T-helper 22 cell (primary cell): ENCODE data around the gene IDH2.
A peak's percentile ranks its signal among the peaks of the same experiment; 100 is the strongest.
"Not testable (repeated sequence)": the region's sequence is repeated elsewhere in the genome, so short reads cannot be mapped to it uniquely, and the experiment has no call there.

Experiments used
- DNase-seq: peaks from one replicate; pipeline ENCODE4 v3.0.0-alpha.2; 2020; ENCODE audit warnings: low read depth

IDH2 gene

DNA sequence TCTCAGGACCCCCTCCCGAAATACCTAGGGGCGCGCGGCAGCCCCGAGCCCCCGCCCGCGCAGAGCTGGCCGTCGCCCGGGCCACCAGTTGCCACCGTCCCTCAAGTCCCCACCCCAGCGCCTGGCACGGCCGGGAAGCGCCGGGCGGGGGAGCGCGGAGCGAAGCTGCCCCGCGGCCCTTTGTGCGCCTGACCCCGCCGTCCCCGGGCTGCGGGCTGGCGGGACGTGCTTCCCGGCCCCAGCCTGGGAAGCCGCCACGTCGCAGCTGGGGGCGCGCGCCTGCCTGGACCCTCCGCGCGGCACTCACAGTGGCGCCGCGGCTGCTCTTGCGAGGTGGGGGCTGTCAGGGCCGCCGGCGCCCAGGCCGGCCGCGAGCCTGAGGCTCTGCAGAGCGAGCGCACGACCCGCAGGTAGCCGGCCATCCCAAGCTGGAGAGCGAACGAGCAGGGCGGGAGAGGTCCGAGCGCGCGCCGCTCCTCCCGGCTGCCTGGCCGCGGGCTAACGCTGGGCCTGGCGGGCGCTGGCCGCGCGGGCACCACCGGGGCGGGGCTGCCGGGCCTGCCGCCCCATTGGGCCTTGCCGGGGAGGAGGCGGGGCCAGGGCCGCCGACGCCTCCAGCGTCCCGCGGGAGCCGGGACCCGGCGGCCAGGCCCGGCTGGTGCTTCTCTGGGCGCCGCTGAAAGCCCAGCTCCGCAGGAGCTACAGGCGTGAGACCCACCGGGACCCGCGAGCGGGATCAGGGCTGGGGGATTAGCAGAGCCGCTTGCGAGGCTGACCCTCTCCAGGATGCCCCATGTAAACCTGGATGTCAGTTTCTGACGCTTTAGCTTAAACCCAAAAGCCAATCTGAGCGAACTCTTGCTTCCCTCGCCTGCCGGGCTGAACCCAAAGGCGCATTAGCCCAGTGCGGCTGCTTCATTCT, at the start of gene IDH2:
Gene IDH2 (minus strand): TSS at position 500 of the 922 bp plus-strand sequence. CDS start 78 bp downstream, at position 422.
- peak; percentile 51 for DNase-seq

DNA sequence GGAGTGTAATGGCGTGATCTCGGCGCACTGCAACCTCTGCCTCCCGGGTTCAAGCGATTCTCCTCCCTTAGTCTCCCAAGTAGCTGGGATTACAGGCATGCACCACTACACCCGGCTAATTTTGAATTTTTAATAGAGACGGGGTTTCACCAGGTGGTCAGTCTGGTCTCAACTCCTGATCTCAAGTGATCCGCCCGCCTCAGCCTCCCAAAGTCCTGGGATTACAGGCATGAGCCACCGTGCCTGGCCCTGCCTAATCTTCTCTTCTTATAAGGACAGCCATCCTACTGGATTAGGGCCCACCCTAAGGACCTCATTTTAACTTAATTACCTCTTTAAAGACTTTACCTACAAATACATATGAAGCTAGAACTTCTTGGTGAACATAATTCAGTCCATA, 48.3 kb upstream of the IDH2 start:
- not testable (repeated sequence) for DNase-seq

DNA sequence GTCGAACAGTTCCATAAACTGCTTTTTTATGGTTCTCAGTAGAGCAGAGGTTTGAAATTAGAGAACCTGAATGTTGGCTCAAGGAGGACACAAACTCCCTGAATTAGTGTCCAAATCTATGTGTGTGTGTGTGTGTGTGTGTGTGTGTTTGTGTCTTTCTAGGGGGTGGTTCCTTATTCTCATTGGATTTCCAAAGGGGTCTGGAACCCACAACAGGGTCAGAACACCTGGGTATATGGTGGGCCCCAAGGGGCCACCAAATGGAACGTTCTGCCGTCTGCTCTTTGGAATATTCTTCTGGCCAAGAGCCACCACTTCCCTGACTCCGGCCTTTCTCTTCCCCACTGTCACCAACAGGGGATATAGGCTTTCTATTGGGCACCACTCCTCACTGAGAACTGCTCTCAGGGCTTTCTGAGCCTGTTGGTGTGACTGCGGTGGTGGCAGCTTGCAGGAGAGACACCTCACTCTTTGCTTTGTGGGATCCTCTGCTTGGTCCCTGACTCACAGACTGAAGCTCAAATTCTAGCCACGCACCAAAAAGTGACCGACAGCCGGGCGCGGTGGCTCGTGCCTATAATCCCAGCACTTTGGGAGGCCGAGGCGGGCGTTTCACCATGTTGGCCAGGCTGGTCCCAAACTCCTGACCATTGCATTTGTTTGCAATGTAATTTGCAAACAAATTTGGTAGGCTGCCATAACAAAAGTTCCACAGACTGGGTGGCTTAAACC, 47.5 kb upstream of the IDH2 start:
- DNase-seq: no peak

DNA sequence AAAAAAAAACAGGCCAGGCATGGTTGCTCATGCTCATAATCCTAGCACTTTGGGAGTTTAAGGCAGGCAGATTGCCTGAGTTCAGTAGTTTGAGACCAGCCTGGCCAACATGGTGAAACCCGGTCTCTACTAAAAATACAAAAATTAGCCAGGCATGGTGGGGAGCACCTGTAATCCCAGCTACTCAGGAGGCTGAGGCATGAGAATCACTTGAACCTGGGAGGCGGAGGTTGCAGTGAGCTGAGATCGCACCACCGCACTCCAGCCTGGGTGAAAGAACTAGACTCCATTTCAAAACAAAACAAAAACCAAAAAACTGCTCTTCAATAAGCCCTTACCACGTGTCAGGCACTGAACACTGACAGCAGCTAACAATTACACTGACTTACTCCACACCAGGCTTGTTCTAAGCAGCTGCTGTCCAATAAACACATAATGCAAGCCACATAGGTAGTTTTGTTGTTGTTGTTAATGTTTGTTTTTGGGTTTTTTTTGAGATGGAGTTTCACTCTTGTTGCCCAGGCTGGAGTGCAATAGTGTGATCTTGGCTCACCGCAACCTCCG, 44.0 kb upstream of the IDH2 start:
- DNase-seq: not testable (repeated sequence)

DNA sequence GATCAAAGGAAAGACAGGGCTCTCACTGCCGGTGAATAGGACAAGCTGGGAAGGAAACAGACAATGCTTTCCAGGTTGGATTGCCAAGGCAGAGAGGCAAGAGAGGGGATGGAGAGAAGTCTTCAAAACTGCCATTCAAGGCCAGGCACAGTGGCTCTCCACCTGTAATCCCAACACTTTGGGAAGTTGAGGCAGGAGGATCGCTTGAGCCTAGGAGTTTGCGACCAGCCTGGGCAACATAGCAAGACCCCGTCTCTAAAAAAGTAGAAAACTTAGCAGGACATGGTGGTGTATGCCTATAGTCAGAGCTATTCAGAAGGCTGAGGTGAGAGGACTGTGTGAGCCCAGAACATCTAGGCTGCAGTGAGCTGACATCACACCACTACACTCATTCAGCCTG, 43.5 kb upstream of the IDH2 start:
- DNase-seq: no peak

DNA sequence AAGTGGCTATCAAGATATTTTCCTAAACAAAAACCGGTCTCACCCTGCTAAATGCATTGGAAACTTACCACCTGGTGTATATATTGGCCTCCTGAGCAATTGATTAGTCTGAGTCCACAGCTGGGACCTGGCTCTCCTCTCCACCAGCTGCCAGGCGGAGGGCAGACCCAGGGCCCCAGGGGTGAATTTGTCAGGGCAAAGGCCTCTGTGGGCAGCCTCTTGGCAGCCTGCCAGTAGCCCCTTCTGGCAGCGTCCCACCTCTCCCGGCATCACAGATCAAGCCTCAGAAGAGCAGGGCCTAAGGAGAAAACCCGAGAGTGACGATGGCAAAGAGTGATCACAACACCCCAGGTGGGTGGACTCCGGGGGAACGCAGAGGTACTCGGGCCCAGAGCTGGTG, 43.0 kb upstream of the IDH2 start:
- DNase-seq: no peak

DNA sequence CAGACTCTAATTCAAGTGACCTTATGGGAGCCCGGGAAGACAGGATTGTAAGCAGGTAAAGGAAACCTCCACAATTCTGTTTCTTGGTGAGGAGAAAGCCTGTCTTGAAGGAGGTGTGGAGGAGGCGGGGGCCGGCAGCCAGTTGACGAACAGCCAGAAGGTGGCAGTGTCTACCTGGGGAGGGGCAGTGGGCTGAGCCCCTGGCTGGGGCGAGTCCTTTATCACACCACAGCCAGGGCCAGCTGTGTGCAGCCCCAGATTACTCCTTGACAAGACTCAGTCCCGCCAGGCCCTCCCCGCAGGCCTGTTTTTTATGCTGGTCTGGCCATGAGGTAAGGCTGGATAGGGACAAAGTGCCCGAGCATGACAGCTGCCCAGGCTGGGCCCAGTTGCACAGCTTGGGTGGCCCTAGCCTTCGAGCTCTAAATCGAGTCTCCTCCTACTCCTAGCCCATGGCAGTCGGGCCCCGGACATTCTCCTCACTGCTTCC, 40.9 kb upstream of the IDH2 start:
- DNase-seq: peak; percentile 18

DNA sequence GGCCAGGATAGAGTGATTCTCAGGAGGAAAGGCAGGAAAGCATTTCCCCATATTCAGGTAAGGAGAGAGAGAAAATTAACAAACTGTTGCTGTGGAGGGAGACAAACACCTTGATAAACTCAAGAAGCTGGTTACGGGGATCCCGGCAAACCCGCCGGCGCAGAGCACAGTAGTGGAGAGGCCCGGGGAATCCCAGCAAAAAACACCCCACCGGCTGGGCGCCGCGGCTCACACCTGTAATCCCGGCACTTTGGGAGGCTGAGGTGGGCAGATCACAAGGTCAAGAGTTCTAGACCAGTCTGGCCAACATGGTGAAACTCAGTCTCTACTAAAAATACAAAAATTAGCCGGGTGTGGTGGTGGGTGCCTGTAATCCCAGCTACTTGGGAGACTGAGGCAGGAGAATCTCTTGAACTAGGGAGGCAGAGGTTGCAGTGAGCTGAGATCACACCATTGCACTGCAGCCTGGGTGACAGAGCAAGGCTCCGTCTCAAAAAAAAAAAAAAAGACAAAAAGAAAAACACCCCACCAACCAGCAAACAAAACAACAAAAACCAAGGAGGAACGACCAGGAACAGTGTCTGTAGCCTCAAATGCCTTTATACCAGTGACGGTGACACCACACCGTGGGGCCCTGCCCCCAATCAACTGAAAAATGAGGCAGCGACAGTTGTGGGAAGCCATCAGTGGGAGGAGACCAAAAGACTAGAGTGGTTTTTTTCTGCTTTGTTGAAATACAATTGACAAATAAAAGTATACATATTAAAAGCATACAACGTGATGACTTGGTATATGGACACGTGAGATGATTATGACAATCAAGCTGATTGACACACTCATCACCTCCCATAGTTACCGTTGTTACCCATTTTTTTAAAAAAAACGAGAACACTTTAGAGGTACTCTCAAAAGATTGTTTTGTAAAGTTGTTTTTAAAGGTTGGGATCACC, 40.2 kb upstream of the IDH2 start:
- DNase-seq: peak; percentile 37

DNA sequence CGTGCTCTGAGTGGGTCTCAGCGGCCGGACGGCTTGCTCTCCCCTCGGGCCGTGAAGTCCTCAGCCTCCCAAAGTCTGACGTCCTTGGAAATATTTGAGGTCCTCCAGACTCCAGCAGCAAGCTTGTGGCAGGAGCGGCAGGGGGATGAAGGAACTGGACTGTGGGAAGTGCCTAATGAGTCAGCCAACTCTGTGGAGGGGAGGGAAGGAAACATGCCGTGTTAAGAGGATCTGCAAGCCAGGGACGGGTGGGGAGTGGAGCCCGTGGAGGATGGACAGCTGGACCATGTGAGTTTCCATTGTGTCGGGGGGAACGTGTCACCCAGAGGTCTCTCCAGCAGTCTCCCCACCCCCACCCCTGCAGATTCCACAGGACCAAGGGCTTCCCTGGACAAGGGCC, 39.4 kb upstream of the IDH2 start:
- DNase-seq: no peak

DNA sequence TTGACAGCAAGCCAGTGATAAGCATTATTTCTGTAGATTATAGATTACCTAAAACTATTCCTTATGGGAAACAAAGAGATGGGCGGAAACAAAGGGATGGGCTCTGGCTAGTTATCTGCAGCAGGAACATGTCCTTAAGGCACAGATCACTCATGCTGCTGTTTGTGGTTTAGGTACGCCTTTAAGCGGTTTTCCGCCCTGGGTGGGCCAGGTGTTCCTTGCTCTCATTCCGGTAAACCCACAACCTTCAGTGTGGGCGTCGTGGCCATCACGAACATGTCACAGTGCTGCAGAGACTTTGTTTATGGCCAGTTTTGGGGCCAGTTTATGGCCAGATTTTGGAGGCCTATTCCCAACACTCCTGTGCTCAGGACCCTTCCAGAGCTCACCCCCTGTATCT, 37.3 kb upstream of the IDH2 start:
- DNase-seq: not testable (repeated sequence)

DNA sequence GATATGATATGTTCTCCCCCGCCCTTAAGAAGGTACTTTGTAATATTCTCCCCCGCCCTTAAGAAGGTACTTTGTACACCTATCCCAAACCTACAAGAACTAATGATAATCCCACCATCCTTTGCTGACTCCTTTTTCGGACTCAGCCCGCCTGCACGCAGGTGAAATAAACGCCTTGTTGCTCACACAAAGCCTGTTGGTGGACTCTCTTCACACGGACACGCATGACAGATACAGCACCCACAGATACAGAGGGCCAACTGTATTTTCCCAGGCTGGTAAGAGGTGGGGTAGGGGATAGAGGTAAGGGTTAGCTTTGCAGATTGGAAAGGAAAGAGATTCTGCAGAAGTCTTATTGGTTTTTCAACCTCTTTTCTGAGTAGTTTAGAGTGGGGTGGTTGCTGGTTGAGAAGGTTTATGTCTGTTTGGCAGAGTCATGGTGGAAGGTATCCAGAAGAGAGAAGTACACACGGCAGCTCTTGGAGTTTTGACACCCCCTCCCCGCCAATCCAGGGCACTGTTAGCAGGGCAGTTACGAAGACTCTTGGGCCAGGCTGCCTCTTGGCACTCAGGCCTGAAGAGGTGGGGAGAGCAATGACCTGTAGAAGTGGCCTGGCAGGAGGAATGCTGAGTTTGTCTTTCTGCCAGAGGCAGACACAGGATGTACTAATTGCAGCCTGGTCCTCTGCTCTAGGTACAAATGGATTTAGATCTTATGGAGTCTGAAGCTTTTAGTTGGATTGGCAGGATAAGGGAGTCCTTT, 36.0 kb upstream of the IDH2 start:
- no peak for DNase-seq

DNA sequence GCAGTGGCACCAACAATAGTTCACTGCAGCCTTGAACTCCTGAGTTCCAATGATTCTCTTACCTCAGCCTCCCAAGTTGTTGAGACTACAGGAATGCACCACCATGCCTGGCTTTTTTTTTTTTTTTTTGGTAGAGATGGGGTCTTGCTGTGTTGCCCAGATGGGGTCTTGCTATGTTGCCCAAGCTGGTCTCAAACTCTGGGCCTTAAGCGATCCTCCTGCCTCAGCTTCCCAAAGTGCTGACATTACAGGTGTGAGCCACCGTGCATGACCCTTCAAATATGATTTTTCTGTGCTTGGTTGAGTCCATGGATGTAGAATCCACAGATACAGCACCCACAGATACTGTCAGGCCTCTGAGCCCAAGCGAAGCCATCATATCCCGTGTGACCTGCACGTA, 30.2 kb upstream of the IDH2 start:
- no peak for DNase-seq

DNA sequence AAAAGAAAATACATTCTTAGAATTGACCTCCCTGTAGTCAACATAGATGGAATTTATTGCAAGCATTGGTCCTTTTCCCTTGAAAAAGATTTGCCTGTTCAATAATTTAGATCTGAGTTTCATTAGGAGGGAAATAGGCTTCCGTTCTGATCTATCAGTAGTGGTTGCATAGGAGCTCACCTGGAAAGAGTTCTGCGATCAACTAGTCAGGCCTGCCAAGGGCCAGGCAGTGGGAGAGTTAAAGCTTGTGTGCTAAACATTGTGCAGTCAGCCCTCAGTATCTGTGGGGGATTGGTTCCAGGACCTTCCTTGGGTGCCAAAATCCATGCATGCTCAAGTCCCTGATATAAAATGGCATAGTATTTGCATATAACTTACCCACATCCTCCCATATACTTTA, 29.6 kb upstream of the IDH2 start:
- no peak for DNase-seq

DNA sequence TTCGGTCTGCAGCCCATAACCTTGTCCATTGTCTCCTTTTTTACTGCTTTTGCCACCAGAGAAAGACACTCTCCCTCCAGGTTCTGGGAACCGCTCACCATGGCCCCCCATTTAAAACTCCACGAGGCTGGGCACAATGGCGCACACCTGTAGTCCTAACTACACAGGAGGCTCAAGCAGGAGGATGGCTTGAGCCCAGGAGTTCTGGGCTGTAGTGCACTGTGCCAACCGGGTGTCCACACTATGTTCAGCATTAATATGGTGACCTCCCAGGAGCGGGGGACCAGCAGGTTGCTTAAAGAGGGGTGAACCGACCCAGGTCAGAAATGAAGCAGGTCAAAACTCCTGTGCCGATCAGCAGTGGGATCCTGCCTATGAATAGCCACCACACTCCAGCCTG, 28.0 kb upstream of the IDH2 start:
- no peak for DNase-seq

DNA sequence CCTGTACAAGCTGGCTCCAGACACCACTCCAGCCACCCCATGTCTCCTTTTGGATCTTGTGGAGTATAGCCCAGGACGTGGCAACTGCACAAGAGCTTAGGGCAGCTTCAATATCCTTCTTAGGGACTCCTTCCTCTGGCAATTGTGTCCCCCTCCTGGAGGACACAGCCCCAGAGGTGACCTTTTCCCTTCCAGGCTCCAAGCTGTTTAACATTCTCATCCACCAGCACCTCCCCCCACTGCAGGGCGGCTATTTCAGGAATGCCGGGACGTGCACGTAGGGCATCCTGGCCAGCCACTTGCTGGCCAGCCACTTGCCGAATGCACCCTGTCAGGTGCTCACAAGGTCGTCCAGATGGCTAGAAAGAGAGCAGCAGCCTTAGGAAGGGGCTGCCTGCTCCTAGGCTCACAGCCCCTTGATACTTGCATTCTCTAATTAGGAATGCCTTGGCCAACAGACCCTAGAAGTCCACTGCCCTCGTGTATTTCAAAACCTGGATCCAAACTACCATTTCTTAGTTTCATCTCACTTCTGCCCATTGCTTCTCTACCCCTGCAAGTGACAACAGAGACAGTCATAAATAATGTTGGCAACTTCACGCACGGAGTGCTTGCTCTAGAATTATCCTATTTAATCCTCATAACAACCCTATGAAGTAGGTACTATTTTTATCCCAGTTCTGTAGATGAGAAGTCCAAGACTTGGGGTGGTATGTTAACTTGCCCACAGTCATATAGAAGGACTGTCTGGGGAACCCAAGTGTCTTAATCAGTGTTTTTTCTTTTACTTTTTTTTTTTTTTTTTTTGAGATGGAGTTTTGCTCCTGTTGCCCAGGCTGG, 24.5 kb upstream of the IDH2 start:
- no peak for DNase-seq

DNA sequence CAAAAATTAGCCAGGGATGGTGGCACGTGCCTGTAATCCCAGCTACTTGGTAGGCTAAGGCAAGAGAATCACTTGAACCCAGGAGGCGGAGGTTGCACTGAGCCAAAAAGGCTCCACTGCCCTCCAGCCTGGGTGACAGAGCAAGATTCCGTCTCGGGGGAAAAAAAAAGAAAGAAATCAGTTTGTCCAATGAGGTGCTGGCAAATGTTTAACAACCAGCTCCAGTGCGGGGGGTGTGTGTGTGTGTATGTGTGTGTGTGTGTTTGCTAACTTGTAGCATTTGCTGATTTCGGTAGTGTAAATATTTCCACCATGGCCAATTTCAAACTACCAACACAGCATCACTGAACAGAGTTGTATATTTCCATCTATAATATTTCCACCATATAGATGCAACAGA, 23.8 kb upstream of the IDH2 start:
- no peak for DNase-seq

DNA sequence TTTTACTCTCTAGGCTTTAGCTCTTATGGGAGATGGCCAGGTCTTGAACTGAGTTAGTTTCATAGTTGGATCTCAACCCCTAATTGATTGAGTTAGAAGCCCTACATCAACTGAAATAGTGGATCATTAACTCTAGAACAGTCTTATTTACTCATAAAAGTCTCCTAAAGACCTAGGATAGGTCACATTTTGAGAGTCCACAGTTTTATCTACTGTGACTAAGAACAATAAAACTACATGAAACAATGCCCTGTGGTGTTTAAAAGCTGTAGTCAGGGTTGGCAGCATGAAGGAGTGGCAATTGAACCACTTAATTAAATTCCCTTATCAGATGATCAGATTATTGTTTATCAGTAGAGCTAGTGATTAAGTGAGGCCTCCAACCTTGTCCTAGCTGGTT, 22.2 kb upstream of the IDH2 start:
- no peak for DNase-seq

DNA sequence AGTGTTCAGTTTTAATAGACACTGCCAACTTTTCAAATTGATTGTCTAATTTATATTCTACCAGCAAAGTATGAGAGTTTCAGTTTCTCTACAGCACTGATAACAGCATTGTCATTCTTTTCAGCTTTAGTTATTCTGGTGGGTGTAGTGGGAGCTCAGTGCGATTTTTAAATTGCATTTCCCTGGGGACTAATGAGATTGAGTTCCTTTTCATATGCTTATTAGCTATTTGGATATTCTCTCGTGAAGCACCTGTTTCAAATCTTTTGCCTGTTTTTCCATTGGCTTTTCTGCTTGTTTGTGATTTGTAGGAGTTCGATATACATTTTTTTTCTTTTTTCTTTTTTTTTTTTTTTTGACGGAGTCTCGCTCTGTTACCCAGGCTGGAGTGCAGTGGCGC, 18.8 kb upstream of the IDH2 start:
- no peak for DNase-seq

DNA sequence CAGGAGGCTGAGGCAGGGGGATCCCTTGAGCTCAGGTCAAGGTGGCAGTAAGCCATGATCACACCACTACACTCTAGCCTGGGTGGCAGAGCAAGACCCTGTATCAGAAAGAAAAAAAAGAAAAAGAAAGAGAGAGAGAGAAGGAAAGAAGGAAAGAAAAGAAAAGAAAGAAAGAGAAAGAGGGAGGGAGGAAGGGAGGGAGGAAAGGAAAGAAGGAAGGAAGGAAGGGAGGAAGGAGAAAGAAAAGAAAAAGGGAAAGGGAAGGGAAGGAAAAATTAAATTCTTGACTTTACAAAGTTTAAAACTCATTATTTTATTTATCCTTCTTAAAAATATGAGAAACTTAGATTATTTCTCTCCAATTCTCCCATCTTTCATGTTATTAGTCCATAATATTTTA, 17.1 kb upstream of the IDH2 start:
- no peak for DNase-seq

DNA sequence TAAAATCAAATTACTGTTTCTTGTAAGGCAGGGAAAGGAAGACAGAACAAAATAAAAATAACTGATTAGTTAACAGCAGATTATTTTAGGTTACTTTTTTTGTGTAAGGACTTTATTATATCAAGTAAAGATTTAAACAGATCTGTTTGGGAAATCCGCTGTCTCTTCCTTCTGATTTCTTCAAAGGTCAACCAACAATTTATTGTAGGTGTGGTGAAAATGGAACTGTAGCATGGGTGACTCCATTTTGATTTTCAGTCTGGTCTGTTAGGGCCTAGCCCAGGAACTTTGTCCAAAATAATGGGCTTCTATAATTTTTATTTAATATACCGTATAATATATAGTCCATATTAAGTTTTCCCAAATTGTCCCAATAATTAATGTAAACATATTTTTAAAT, 13.5 kb upstream of the IDH2 start:
- no peak for DNase-seq
